Stimulated activated CD8-positive, alpha-beta memory T cell treated with anti-CD3 and anti-CD28 coated beads, Interleukin-4, amount 100 ng/mL, for 4 hours (primary cell): ENCODE data around the gene UBALD2.
"Not testable (repeated sequence)": the region's sequence is repeated elsewhere in the genome, so short reads cannot be mapped to it uniquely, and the experiment has no call there.

Experiments
- DNase-seq, 2 donors: peaks; one replicate each; pipeline ENCODE4 v3.0.0-alpha.2; 2020; ENCODE audit warnings: low read depth in 2 of 2, low spot score in 1 of 2

The UBALD2 gene

DNA sequence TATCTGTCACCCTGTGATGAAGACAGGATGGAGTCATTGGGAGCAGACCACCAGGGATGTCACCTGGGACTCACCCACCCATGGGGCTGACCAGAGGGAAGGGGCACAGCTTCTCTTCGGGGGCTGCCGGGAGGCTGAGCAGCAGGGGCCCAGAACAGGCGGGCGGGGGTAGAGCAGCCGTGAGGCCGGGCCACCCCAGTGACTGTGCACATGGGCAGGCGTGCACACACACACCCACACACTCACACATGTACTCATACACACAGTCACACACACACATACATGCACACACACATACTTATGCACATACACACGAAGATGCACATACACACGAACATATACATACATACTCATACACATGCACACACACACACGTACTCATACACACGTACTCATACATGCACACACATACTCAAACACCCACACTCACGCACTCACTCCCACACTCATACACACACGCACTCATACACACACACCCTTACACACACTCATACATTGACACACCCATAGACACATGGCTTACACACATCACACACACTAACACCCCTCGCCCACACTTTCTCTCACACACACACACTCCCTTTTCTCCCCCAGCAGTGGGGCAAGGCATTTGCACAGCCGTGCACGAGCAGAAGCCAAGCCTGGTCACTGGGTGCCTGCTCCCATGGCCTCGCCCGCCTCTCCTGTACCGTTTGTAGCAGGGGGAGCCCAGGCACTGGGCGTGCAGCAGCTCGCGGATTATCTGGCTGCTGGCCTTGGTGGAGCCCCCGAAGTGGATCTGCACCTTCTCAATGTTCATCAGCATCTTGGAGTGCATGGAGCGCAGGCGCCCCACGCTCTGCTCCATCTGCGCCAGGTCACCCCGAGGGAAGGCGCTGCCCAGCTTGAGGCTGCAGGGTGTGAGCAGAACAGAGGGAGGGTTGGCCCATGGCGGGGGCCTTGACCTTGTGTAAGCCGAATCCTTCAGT, 12.4 kb downstream of the UBALD2 start:
- DNase-seq: no peak

DNA sequence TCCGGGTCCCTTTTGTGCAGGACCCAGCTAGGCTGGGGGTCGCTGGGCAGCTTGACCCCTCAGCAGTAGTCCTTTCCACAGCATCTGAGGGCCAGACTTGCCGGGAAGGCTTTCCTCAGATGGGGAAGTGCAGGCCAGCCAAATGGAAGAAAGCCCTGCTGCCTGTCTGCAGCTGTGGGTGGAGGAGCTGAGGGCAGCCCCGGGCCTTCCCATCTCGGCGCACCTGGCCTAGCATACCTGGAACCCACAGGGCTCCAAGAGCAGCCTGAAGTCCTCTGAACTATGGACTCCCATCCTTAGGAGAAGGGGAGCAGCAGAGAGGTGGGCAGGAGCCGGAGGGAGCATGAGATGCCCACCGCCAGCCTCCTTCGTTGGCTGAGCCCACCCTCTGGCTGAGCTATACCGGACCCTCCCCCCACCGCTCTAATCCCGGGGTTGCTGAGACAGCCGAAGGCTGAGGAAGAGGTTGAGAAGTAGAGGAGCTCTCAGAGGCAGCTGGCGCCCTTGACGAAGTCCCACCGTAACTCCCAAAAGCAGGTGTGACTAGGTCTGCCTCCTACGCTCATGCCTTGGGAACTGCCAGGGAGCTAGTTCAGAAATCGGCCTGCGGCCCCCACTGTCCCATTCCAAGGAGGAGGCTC, 13.2 kb downstream of the UBALD2 start:
- no peak for DNase-seq

DNA sequence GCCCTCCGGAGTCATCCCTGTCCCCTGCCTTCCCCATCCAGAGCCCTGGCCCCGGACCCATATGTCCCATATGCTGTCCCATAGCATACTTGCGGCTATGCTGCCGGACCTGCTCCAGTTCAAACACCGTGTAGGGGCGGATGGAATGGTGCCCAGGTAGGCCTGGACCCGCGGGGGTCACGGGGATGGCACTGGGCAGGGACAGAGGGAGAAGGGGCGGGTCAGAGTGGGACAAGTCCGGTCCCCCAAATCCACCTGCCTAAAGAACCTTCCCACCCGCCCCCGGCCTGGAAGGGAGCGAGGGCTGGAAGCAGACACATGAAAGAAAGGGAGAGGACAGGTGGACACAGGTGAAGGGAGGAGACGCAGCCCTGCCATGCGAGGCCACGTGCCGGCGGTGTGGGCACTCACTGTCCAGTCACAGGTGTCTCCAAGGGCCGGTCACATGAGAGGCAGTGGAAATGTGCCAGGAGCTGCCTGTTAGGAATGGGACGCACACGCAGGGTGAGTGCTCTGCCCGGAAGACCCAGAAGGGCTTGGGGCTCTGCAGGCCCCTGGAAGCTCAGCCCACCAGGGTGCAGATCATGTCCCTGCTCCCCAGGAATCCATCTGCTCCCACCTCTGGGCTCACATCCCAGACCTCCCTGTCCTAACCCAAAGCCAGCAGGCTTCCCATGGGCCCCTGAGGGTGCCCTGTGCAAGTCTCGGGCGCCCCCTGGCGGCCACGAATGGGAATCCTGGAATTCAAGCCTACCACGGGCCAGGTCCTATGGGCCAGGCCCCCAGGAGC, 14.0 kb downstream of the UBALD2 start:
- peak; percentile 61 to 82 for DNase-seq

DNA sequence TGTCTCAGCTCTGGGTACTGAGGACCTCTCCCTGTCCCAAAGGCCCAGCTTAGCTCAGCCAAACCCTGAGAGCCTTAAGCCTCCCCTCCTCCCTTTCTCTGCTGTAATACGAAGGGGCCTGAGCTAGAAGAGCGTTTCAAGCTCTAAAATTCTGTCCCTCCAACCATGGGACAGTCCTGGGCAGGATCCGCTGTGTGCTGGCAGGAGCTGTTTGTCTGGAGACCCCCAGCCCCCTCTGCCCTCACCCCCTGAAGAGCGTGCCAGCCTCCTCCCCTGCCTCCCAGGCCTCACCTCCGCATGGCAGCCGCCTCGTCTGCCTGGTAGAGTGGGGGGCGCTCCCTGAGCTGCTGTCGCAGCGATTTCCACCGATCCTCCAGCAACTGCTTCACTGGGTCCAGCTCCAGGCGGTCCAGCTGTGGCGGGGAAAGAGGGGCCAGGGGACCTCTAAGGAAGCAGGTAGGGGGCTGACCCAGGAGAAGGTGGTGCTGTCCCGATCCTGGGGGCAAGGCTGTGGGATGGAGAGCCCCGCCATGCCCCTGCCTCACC, 14.7 kb downstream of the UBALD2 start:
- DNase-seq: no peak

DNA sequence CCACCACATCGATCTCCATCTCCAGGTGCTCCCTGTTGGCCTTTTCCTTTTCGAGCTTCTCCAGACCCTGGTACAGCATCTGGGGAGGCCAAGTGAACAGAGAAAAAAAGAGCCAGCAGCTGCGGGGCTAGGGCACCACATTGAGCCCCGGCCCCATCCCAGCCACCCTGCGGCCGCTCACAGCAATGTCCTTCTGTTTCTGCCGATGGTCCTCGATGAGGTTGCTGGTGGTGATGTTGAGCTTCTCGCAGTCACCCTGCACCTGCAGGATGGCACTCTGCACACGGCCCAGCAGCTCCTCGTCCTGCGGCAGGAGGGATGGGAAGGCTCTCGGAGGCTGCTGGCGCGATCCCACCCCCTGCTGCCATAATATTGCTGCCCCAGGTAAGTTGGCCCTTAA, 15.5 kb downstream of the UBALD2 start:
- no peak for DNase-seq

DNA sequence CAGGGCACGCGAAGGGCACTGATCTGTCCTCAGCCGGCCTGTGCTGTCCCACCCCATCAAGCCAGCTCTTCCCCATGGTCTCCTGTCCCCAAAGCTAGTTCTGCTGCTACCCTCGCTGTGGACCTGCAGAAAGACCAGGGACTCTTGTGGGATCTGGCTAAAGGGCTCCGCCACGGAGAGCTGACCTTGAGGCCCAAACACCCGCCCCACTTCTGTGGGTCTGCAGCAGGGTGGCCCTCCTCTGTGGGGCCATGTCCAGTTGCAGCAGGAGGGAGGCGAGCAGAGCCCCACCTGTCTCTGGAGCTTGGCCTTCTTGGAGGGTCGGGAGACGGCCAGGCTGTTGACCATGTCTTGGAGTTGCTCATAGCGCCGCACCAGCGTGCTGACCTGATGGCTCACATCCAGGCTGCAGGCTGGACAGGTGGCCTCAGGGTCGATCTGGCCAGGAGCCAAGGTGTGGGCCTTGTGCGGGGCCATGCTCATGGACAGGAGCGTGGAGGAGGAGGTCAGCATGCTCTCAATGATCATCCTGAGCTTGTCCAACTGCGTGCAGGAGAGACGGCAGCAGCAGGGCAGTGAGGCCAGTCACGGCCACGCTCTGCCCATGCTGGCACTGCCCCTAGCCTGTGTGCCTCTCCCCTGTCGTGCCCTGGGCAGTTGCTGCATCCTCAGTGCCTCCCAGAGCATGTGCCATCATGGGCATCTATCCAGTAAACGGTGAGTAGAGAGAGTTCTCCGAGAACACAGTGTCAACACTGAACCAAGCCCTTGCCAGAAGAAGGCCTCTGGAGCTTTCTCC, 16.6 kb downstream of the UBALD2 start:
- no peak for DNase-seq

DNA sequence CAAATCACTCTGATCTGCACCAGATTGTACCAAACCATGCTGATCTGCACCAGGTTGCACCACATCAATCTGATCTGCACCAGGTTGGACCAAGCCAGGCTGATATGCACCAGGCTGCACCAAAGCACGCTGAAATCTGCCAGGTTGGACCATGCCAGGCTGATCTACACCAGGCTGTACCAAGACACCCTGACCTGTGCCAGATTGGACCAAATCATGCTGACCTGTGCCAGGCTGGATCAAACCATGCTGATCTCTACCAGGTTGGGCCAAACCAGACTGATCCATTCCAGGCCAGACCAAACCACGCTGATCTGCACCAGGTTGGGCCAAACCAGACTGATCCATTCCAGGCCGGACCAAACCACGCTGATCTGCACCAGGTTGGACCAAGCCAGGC, 27.4 kb downstream of the UBALD2 start:
- DNase-seq: no peak

DNA sequence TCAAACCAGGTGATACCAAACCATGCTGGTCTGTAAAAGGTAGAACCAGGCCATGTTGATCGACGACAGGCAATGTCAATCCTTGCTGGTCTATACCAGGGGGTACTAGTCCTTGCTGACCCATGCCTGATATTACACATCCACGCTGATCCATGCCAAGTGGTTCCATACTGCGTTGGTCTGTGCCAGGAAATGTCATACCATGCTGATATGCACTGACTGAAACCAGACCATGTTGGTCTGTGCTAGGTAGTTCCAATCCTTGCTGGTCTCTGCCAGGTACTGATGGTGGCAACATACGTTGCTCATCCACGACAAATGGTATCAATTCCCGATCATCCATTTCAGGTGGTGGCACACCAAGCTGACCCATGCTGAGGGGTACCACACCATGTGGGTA, 28.0 kb downstream of the UBALD2 start:
- no peak for DNase-seq

DNA sequence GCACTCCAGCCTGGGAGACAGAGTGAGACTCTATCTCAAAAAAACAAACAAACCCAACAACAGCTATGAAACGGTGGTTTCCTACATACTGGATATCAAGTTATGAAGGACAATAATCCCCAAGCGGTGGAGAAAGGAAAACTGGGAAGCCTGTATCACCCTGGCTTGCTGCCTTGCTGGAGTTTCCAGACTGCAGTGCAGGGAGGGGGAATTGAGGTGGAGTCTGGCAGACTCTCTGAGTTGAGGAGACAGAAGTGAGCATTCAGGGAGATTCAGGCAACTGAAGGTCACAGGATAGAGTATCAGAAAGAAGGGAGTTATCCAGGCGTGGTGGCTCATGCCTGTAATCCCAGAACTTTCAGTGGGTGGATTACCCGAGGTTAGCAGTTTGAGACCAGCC, 31.0 kb downstream of the UBALD2 start:
- no peak for DNase-seq

DNA sequence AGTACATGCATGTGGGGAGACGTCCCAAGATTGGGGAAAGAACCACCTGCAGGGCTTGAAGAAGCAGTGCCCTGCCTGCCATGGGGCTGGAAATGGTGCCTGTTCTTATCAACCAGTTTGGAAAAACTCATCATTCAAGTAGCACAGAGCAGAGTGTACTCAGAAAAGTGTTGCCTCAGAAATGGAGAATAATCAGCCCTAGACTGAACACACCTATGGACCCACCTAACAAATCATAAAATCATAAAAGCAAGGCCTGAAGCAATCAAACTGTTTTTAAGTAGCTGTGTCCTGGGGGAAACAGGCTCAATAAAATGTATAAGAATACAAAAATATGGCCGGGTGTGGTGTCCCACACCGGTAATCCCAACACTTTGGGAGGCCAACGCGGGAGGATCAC, 31.7 kb downstream of the UBALD2 start:
- DNase-seq: no peak

DNA sequence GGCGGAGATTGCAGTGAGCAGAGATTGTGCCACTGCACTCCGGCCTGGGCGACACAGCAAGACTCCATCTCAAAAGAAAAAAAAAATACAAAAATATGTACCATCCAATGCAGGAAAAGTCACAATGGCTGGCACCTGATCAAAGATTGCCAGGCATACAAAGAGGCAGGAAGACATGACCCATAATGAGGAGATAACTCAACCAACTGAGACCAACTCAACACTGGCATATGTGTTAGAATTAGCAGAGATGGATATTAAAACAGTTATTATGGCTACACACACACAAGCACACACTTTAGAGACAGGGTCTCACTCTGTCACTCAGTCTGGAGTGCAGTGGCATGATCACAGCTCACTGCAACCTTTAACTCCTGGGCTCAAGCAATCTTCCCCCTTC, 32.3 kb downstream of the UBALD2 start:
- DNase-seq: no peak

DNA sequence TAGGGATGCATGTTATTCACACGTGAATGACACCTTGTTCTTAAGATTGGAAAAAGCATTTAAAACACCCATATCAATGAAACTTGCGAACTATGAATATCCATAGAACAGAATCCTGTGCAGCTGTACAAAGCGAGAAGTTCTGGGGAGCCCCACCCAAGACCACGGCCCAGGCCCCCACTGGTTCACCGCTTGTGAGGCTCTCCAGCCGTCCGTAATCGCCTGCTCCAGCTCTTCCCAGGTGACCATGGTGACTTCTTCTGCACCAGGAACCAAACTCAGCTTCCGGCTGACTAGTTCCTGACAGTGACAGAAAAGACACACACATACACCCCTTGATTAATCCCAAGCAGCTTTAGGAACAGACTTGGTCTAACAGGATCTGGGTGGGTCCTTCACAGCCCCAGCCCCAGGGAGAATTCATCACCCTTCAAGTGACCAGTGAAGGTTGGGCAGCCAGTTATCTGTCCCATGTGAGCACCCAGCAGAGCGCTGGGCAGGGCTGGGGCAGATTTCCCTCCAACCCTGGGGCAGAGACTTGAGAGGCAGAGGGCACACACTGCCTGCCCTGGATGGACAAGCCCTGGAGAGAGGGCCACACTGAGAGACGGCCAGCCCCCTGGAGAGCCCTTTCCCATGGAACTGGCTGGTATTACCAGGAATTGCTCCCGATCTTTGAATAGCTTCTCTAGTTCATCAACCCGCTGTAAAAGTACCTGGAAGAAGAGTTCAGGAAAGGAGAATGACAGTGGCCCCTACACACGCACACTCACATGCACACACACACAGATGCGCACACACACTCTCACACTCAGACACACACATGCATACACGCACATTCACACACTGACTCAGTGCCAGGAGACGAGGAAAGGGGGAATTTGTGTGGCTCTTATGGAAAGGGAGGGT, 39.3 kb downstream of the UBALD2 start:
- no peak for DNase-seq

DNA sequence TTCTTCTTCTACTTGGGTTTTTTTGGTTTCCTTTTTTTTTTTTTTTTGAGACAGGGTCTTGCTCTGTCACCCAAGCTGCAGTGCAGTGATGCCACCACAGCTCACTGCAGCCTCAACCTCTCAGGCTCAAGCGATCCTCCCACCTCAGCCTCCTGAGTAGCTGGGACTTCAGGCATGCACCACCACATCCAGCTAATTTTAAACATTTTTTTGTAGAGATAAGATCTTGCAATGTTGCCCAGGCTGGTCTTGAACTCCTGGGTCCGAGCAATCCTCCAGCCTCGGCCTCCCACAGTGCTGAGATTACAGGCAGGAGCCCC, 39.9 kb downstream of the UBALD2 start:
- DNase-seq: not testable (repeated sequence)

DNA sequence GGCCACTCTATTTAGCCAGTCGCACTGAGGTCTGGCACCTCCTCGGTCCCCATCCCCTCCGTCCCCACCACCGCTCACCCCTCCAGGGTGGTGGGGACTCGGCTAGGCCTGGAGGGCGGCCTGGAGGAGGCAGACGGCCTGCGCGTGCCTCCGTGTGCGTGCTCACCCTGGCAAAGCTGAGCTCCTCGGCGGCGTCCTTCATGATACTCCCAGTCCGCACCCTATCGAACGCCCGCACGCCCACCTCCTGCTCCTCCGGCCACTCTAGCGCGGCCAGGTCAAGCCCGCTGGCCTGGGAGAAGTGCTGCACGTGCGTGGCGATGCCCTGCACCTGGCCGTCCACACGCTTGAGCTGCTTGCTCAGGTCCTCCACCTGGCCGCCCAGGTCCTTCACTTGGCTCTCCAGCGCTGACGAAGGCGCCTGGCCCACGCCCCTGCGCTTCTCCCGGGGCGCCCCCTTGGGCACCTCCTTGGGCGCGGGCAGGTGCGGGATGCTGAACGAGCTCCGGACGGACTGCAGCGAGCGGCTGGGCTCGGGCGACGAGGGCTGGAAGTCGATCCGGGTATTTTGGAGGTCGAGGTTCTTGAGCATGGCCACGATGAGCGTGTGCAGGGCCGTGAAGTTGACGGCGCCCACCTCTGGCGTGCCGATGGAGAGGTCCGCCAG, 42.3 kb downstream of the UBALD2 start:
- no peak for DNase-seq

DNA sequence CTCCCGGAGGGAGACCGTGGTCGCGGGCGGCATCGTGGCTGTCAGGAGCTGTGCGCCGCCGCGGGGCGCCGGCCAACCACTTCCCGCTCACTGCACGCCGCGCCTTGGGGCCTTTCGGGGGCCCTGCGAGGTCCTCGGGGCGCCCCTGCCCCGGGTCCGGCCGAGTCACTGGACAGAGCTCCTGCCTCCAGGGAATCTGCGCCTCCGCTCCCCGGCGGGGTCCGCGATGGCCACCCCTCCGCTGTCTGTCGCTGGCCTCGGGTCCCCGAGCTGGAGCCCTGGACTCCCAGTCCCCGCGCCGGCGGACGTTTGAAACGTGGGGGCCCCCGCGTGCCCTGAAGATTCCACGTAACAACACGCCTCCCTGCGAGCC, 42.8 kb downstream of the UBALD2 start, which contains the start of gene QRICH2:
Gene QRICH2 (minus strand): TSS at position 311 of the 373 bp plus-strand sequence. CDS start 278 bp downstream, at position 33.
- no peak for DNase-seq

DNA sequence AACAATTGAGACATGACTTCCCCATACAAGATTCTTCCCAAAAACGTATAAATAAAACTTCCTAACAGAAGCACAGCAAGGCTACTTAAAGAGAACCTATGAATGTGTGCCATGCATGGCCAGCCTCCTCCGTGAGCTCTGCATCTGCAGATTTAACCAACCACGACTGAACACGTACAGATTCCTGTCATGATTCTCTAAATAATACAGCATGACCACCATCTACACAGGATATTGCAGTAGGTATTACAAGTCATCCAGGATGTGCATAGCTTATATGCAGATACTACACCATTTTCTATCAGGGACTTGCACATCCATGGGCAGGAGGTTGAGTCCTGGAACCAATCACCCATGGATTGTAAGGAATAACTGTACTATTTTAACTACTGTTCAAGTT, 44.3 kb downstream of the UBALD2 start:
- no peak for DNase-seq

DNA sequence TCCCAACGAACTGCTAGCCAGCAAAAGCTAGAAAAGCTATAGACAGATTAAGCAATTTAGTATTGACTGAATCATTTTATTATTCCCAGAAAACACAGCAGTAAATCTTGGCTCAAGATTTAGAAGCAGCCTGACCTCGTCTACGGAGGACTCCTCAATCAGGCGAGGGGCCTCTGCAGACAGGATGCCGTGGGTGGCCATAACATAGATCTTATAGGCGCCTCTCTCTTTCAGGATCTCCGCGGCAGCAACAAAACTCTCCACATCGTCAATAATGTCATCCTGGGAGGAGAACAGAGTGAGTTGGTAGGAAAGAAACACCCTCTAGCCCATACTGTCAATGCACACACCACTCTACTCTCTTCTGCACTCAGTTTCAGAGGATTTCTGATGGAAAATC, 47.6 kb downstream of the UBALD2 start:
- DNase-seq: no peak

DNA sequence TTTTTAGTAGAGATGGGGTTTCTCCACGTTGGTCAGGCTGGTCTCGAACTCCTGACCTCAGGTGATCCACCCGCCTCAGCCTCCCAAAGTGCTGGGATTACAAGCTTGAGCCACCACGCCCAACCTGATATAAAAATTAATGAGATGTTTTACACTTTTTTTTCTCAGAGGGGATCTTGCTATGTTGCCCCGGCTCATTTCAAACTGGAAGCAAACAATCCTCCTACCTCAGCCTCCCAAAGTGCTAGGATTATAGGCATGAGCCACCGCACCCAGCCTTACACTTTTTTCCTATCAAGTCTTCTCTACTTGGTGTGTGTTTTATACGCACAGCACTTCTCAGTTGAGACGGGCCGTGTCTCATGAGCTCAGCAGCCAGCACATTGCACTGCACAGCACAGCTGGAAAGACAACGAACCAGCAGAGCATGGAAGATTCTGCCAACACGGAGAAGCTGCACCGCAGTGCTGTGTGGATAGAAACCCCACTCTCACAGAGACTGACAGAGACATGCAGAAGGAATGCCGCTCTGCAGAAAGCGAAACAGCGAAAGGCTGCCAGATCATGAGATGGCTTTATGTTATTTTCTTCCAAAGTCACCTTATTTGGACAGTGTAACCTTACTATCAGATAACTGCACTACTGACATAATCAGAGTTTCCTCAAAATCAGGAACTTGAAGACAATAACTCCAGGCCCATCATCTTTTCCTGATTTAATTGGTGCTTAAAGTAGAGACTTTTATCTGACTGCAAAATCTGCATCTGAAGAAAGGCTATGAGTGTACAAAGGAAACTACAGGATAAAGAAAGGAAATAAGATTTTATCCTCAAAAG, 49.5 kb downstream of the UBALD2 start:
- no peak for DNase-seq
